ENCODE data around the gene APOM.

APOM gene

GRCh38 chr6:31683591-31683990 lies 27.9 kb downstream of the APOM start:
- no peak for TF ChIP-seq CTCF (IDR thresholded peaks at IDR 0.05; ENCODE audit: low read depth, low read length, missing control alignments)
- H3K4me3 ChIP-seq (ENCODE audit: low read depth, low read length) = no peak overlapping the region
- no peak for DNase-seq (ENCODE audit: low read depth)

- H3K4me3 ChIP-seq (ENCODE audit: low read depth, low read length) = no peak overlapping the region
- no peak for TF ChIP-seq CTCF (IDR thresholded peaks at IDR 0.05; ENCODE audit: low read depth, low read length, missing control alignments)
Observed at GRCh38 chr6:31686483-31686882, 30.8 kb downstream of the APOM start.

GRCh38 chr6:31687321-31687720 lies 31.6 kb downstream of the APOM start:
- TF ChIP-seq CTCF (IDR thresholded peaks at IDR 0.05; ENCODE audit: low read depth, low read length, missing control alignments) = no peak
- no peak for DNase-seq (ENCODE audit: low read depth)

More at GRCh38 chr6:31686483-31686882, 30.8 kb downstream of the APOM start:
- DNase-seq (ENCODE audit: low read depth) = no peak

GRCh38 chr6:31687860-31688693 lies 32.4 kb downstream of the APOM start:
- no peak for TF ChIP-seq CTCF (IDR thresholded peaks at IDR 0.05; ENCODE audit: low read depth, low read length, missing control alignments)
- DNase-seq (ENCODE audit: low read depth) = no peak
- H3K4me3 ChIP-seq (ENCODE audit: low read depth, low read length) = no peak overlapping the region

More at GRCh38 chr6:31687321-31687720, 31.6 kb downstream of the APOM start:
- no peak overlapping the region for H3K4me3 ChIP-seq (ENCODE audit: low read depth, low read length)

GRCh38 chr6:31689249-31690110 lies 33.8 kb downstream of the APOM start:
- TF ChIP-seq CTCF (IDR thresholded peaks at IDR 0.05; ENCODE audit: low read depth, low read length, missing control alignments) = peak; percentile 61
- no peak for DNase-seq (ENCODE audit: low read depth)
- H3K4me3 ChIP-seq (ENCODE audit: low read depth, low read length) = no peak overlapping the region

GRCh38 chr6:31690231-31691077 lies 34.8 kb downstream of the APOM start:
- H3K4me3 ChIP-seq (ENCODE audit: low read depth, low read length) = no peak overlapping the region
- DNase-seq (ENCODE audit: low read depth) = no peak
- no peak for TF ChIP-seq CTCF (IDR thresholded peaks at IDR 0.05; ENCODE audit: low read depth, low read length, missing control alignments)

Measured in GM12864 (cell line).